ENCODE measurements around the gene CSMD2.

Gene CSMD2

DNA sequence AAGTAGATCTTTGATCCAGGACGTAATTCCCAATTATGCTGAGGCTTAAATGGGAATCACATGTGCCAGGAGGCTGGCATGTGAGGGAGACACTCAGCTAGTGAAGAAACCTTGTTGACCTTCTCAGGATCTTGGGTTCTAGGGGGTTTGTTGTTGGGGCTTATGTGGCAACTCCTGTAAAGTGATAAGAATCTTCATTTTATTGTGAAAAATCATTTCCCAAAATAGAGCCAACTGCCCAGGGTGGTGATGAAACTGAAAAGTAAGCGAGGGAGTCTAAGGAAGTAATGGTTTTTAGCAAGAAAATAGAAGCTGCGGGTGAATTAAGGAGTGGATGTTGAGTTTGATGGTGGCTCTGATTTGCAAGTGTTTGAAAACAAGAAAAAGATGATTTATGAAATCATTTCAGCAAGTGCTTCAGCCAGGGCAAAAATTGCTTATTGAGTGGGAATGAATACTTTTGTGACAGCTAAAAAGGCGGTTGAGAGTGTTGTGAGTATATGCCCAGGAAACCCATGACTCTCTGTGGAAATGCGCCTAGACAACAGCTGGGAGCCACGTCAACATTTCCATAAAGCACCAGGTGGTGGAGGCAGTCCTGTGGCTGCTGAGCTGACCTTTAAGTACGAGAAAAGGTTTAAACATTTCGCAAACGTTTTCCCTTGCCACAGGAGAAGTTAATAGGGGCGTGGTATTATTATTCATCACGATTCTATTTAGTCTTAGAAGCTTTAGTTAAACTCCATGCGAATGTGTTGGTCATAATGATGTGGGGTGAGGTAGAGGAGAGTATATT, 198.5 kb downstream of the CSMD2 start:
- CTCF ChIA-PET, result no interaction called here
- no peak for DNase-seq (ENCODE audit: extremely low spot score)
- POLR2A ChIA-PET, result no interaction called here
- TF ChIP-seq LEF1 (IDR thresholded peaks at IDR 0.05; ENCODE audit: borderline replicate concordance), result no peak
- TF ChIP-seq FOXK2 (IDR thresholded peaks at IDR 0.05), result no peak
- TF ChIP-seq FOXM1 (IDR thresholded peaks at IDR 0.05; ENCODE audit: borderline replicate concordance), result no peak
- TF ChIP-seq CTBP1 (IDR thresholded peaks at IDR 0.05; ENCODE audit: borderline replicate concordance), result no peak
- TF ChIP-seq NFRKB (IDR thresholded peaks at IDR 0.05), result no peak
- TF ChIP-seq SUZ12 (IDR thresholded peaks at IDR 0.05), result no peak
- no peak for TF ChIP-seq FOXA1 (IDR thresholded peaks at IDR 0.05)
- TF ChIP-seq, protein P1, sequence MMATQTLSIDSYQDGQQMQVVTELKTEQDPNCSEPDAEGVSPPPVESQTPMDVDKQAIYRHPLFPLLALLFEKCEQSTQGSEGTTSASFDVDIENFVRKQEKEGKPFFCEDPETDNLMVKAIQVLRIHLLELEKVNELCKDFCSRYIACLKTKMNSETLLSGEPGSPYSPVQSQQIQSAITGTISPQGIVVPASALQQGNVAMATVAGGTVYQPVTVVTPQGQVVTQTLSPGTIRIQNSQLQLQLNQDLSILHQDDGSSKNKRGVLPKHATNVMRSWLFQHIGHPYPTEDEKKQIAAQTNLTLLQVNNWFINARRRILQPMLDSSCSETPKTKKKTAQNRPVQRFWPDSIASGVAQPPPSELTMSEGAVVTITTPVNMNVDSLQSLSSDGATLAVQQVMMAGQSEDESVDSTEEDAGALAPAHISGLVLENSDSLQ (IDR thresholded peaks at IDR 0.05), result no peak
- no peak for TF ChIP-seq HDGF (IDR thresholded peaks at IDR 0.05; ENCODE audit: borderline replicate concordance)
- TF ChIP-seq SP1 (IDR thresholded peaks at IDR 0.05), result no peak
- TF ChIP-seq ZNF384 (IDR thresholded peaks at IDR 0.05), result no peak
- TF ChIP-seq BHLHE40 (IDR thresholded peaks at IDR 0.05; ENCODE audit: borderline replicate concordance), result no peak
- TF ChIP-seq ARNT (IDR thresholded peaks at IDR 0.05), result no peak
- no peak for TF ChIP-seq L3MBTL2 (conservative IDR thresholded peaks at IDR 0.05)
- no peak for TF ChIP-seq TARDBP (IDR thresholded peaks at IDR 0.05)
- no peak for TF ChIP-seq ELF4 (IDR thresholded peaks at IDR 0.05)

GRCh38 chr1:33965086-33965485, 199.9 kb downstream of the CSMD2 start:
- no peak for DNase-seq (ENCODE audit: extremely low spot score)
- ChIA-PET POLR2A (no interaction called here), CTCF (no interaction called here)
- TF ChIP-seq FOXM1 (IDR thresholded peaks at IDR 0.05; ENCODE audit: borderline replicate concordance), result no peak
- TF ChIP-seq FOXA1 (IDR thresholded peaks at IDR 0.05), result no peak
- no peak for TF ChIP-seq FOXK2 (IDR thresholded peaks at IDR 0.05)
- no peak for TF ChIP-seq BHLHE40 (IDR thresholded peaks at IDR 0.05; ENCODE audit: borderline replicate concordance)
- no peak for TF ChIP-seq HDGF (IDR thresholded peaks at IDR 0.05; ENCODE audit: borderline replicate concordance)
- TF ChIP-seq, protein P1 (IDR thresholded peaks at IDR 0.05), result no peak
- TF ChIP-seq NFRKB (IDR thresholded peaks at IDR 0.05), result no peak
- no peak for TF ChIP-seq ZNF384 (IDR thresholded peaks at IDR 0.05)
- TF ChIP-seq TARDBP (IDR thresholded peaks at IDR 0.05), result no peak
- TF ChIP-seq L3MBTL2 (conservative IDR thresholded peaks at IDR 0.05), result no peak
- TF ChIP-seq SUZ12 (IDR thresholded peaks at IDR 0.05), result no peak
- TF ChIP-seq CTBP1 (IDR thresholded peaks at IDR 0.05; ENCODE audit: borderline replicate concordance), result no peak
- no peak for TF ChIP-seq LEF1 (IDR thresholded peaks at IDR 0.05; ENCODE audit: borderline replicate concordance)
- TF ChIP-seq ARNT (IDR thresholded peaks at IDR 0.05), result no peak
- TF ChIP-seq ELF4 (IDR thresholded peaks at IDR 0.05), result no peak
- no peak for TF ChIP-seq SP1 (IDR thresholded peaks at IDR 0.05)

- no peak for DNase-seq (ENCODE audit: extremely low spot score)
- ChIA-PET POLR2A (no interaction called here), CTCF (no interaction called here)
- TF ChIP-seq SP1 (IDR thresholded peaks at IDR 0.05) (no peak), FOXM1 (IDR thresholded peaks at IDR 0.05; ENCODE audit: borderline replicate concordance) (no peak), ZNF384 (IDR thresholded peaks at IDR 0.05) (no peak), ELF4 (IDR thresholded peaks at IDR 0.05) (no peak)
- TF ChIP-seq, protein P1 (IDR thresholded peaks at IDR 0.05), result no peak
Measured at GRCh38 chr1:33962061-33962460, 203.0 kb downstream of the CSMD2 start.

- CTCF ChIA-PET, result no interaction called here
- POLR2A ChIA-PET, result no interaction called here
- TF ChIP-seq ELF4 (IDR thresholded peaks at IDR 0.05) (no peak), LEF1 (IDR thresholded peaks at IDR 0.05; ENCODE audit: borderline replicate concordance) (no peak), BHLHE40 (IDR thresholded peaks at IDR 0.05; ENCODE audit: borderline replicate concordance) (no peak), FOXA1 (IDR thresholded peaks at IDR 0.05) (no peak), ZNF384 (IDR thresholded peaks at IDR 0.05) (no peak), SUZ12 (IDR thresholded peaks at IDR 0.05) (no peak), TARDBP (IDR thresholded peaks at IDR 0.05) (no peak)
- TF ChIP-seq, protein P1 (IDR thresholded peaks at IDR 0.05), result no peak
- DNase-seq (ENCODE audit: extremely low spot score), result no peak
Measured at GRCh38 chr1:33960188-33960895, 204.7 kb downstream of the CSMD2 start.

DNA sequence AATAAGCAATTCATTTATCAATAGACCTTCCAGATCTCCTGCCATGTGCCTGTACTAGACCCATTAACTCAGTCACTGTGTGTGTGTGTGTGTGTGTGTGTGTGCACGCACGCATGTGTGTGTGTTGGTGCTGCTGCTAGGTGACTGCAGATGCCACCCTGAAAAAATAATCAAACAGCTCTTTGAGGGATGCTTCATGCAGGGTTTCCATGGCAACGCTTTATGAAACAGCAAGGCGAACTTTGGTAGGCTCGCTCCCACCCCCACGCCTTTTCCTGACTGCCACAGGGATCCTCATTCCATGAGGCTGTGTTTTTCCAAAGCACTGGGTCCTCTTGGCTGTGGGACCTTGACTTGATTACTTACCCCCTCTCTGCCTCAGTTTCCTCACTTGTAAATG, 207.2 kb downstream of the CSMD2 start:
- no peak for TF ChIP-seq HDGF (IDR thresholded peaks at IDR 0.05; ENCODE audit: borderline replicate concordance)
- TF ChIP-seq FOXK2 (IDR thresholded peaks at IDR 0.05), result no peak
- no peak for TF ChIP-seq L3MBTL2 (conservative IDR thresholded peaks at IDR 0.05)
- TF ChIP-seq BHLHE40 (IDR thresholded peaks at IDR 0.05; ENCODE audit: borderline replicate concordance), result no peak
- TF ChIP-seq ZNF384 (IDR thresholded peaks at IDR 0.05), result no peak
- no peak for TF ChIP-seq SUZ12 (IDR thresholded peaks at IDR 0.05)
- TF ChIP-seq SP1 (IDR thresholded peaks at IDR 0.05), result no peak
- TF ChIP-seq, protein P1 (IDR thresholded peaks at IDR 0.05), result no peak
- no peak for TF ChIP-seq ELF4 (IDR thresholded peaks at IDR 0.05)
- no peak for TF ChIP-seq TARDBP (IDR thresholded peaks at IDR 0.05)
- no peak for TF ChIP-seq FOXA1 (IDR thresholded peaks at IDR 0.05)
- no peak for TF ChIP-seq NFRKB (IDR thresholded peaks at IDR 0.05)
- TF ChIP-seq LEF1 (IDR thresholded peaks at IDR 0.05; ENCODE audit: borderline replicate concordance), result no peak
- no peak for TF ChIP-seq FOXM1 (IDR thresholded peaks at IDR 0.05; ENCODE audit: borderline replicate concordance)
- TF ChIP-seq ARNT (IDR thresholded peaks at IDR 0.05), result no peak
- TF ChIP-seq CTBP1 (IDR thresholded peaks at IDR 0.05; ENCODE audit: borderline replicate concordance), result no peak
- DNase-seq (ENCODE audit: extremely low spot score), result no peak
- POLR2A ChIA-PET, result no interaction called here
- CTCF ChIA-PET, result no interaction called here

Measured in HEK293T (cell line).